ENCODE data around the gene EFCAB9. TPM values are rescaled to one million over a fixed set of nuclear protein-coding genes. Genes with fewer than 3 reads are reported as not detected.

EFCAB9 gene
- not detected for total RNA-seq

DNA sequence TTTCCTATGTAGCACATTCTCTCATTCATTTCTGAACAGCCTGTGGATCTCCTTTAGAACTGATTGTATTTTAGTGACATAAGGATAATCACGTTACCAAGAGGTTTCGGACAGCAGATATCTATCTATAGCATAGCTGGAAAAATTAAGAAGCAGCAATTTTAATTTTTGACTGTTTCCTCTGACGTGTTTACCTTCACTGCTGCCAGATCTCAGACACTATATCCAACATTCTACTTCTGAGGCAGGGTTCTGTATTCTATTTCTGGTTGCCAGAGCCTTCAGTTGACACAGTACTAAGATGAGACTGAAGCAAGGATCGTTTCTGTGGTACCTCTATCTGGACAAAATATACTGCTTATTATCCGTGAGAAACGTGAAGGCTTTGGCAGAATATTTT, at the start of gene EFCAB9:
TSS of gene EFCAB9 (plus strand) at position 301 of the 400 bp plus-strand sequence. CDS start at position 302, 1 bp downstream.
- Histone ChIP-seq H3K27ac (no peak within 1 kb of the TSS), H3K4me3 (no peak within 1 kb of the TSS), H3K27me3 (no peaks in the 10 kb centered on the region), H3K36me3 (no peaks in the 10 kb centered on the region), H3K4me1 (no peaks in the 10 kb centered on the region), H3K9me3 (no peaks in the 10 kb centered on the region)
- DNase-seq: no peak
- TF ChIP-seq, protein P1, sequence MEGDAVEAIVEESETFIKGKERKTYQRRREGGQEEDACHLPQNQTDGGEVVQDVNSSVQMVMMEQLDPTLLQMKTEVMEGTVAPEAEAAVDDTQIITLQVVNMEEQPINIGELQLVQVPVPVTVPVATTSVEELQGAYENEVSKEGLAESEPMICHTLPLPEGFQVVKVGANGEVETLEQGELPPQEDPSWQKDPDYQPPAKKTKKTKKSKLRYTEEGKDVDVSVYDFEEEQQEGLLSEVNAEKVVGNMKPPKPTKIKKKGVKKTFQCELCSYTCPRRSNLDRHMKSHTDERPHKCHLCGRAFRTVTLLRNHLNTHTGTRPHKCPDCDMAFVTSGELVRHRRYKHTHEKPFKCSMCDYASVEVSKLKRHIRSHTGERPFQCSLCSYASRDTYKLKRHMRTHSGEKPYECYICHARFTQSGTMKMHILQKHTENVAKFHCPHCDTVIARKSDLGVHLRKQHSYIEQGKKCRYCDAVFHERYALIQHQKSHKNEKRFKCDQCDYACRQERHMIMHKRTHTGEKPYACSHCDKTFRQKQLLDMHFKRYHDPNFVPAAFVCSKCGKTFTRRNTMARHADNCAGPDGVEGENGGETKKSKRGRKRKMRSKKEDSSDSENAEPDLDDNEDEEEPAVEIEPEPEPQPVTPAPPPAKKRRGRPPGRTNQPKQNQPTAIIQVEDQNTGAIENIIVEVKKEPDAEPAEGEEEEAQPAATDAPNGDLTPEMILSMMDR (IDR thresholded peaks at IDR 0.05): no peak
- TF ChIP-seq POLR2A (IDR thresholded peaks at IDR 0.05): no peak

- Histone ChIP-seq H3K4me1 (peaks cover 0 to 49% (median 0%) of the 10 kb centered on the region in 4 donors), H3K27ac (peak overlapping the region in 2 of 4 donors; percentile 30 to 40), H3K27me3 (no peaks in the 10 kb centered on the region), H3K4me3 (no peak overlapping the region), H3K9me3 (no peaks in the 10 kb centered on the region), H3K36me3 (no peaks in the 10 kb centered on the region)
- no peak for DNase-seq
- no peak for TF ChIP-seq POLR2A (IDR thresholded peaks at IDR 0.05)
- TF ChIP-seq, protein P1 (IDR thresholded peaks at IDR 0.05): no peak
These were observed 49.6 kb upstream of the EFCAB9 start for GRCh38 chr5:172144291-172144815.

- Histone ChIP-seq H3K27ac (peak overlapping the region in 2 of 4 donors; percentile 30 to 40), H3K27me3 (no peaks in the 10 kb centered on the region), H3K36me3 (no peaks in the 10 kb centered on the region), H3K9me3 (no peaks in the 10 kb centered on the region), H3K4me1 (peaks cover 0 to 57% (median under 1%) of the 10 kb centered on the region in 4 donors), H3K4me3 (no peak overlapping the region)
- no peak for DNase-seq
- no peak for TF ChIP-seq POLR2A (IDR thresholded peaks at IDR 0.05)
- TF ChIP-seq, protein P1 (IDR thresholded peaks at IDR 0.05): no peak
These were observed 48.8 kb upstream of the EFCAB9 start for GRCh38 chr5:172144931-172145869.

- Histone ChIP-seq H3K4me1 (peaks cover 0 to 62% (median 5%) of the 10 kb centered on the region in 4 donors), H3K27me3 (no peaks in the 10 kb centered on the region), H3K27ac (peak overlapping the region in 2 of 4 donors; percentile 28 to 44), H3K9me3 (no peaks in the 10 kb centered on the region), H3K4me3 (no peak overlapping the region), H3K36me3 (no peaks in the 10 kb centered on the region)
- no peak for TF ChIP-seq POLR2A (IDR thresholded peaks at IDR 0.05)
- TF ChIP-seq, protein P1 (IDR thresholded peaks at IDR 0.05): no peak
- DNase-seq: peak in 1 of 3 donors; percentile 58
These were observed 47.9 kb upstream of the EFCAB9 start for GRCh38 chr5:172145870-172146747.

- Histone ChIP-seq H3K27me3 (no peaks in the 10 kb centered on the region), H3K4me1 (peaks cover 0 to 61% (median 9%) of the 10 kb centered on the region in 4 donors), H3K36me3 (no peaks in the 10 kb centered on the region), H3K4me3 (no peak overlapping the region), H3K9me3 (no peaks in the 10 kb centered on the region), H3K27ac (peak overlapping the region in 2 of 4 donors; percentile 28 to 44)
- TF ChIP-seq, protein P1 (IDR thresholded peaks at IDR 0.05): no peak
- TF ChIP-seq POLR2A (IDR thresholded peaks at IDR 0.05): no peak
- peak in 1 of 3 donors; percentile 29 for DNase-seq
These were observed 47.3 kb upstream of the EFCAB9 start for GRCh38 chr5:172146748-172147092.
